HL-60 (cell line): ENCODE measurements around the gene DISP2.

Source experiments
- CTCF ChIP-seq: IDR thresholded peaks from one replicate; pipeline ENCODE4 v1.5.1; 2011; ENCODE audit warnings: low read length, control low read depth, inconsistent platforms; ENCODE audit not compliant: insufficient read depth
- GABPA ChIP-seq: IDR thresholded peaks from 2 replicates; pipeline ENCODE4 v1.6.1; 2012; ENCODE audit warnings: low read depth
- POLR2AphosphoS5 ChIP-seq: IDR thresholded peaks from 2 replicates; pipeline ENCODE4 v1.6.1; 2012; ENCODE audit warnings: low read depth
- SPI1 ChIP-seq: IDR thresholded peaks from 2 replicates; pipeline ENCODE4 v1.6.1; 2012; ENCODE audit warnings: low read depth, mild to moderate bottlenecking, borderline replicate concordance

GRCh38 chr15:40353697-40354096 is 4.3 kb upstream of the DISP2 start:
- TF ChIP-seq CTCF (no peak), POLR2AphosphoS5 (no peak), GABPA (no peak), SPI1 (no peak)
